K562 (cell line): ENCODE measurements around the gene CEP120. TPM values are rescaled to one million over a fixed set of nuclear protein-coding genes. Genes with fewer than 3 reads are reported as not detected.

Experiments used
- ATAC-seq: fragments of 200-7000 bp; cut with Tn5 transposase; 3 replicates; pipeline ENCODE4 v1.9.1; 2020; ENCODE audit warnings: moderate library complexity
- BruUV-seq: library from RNA; stranded (reverse); fragments of 400-500 nt; replicated peaks from 2 replicates; lab custom pipeline; 2021; lab: Mats Ljungman, UMichigan
- CTCF ChIA-PET: fragments of 300-600 bp; formaldehyde crosslinking; extraction: SDS; loops from one replicate; lab custom pipeline; 2021; ENCODE audit warnings: low intra/inter-chr PET ratio; lab: Yijun Ruan, JAX
- POLR2A ChIA-PET: fragments of 300-600, 350-650 bp; sonication (Branson Sonifier 250); formaldehyde crosslinking; extraction: SDS; loops from one replicate; lab custom pipeline; 2021; ENCODE audit warnings: antibody characterized with exemption, inconsistent platforms; lab: Yijun Ruan, JAX
- DNase-seq, 4 experiments: peaks; one replicate each; pipeline versions ENCODE4 v3.0.0 to v3.0.0-alpha.2; 2011 to 2018; ENCODE audit warnings: low spot score in 3 of 4, mixed read lengths in 3 of 4; ENCODE audit errors: extremely low read depth in 1 of 4
- FAIRE-seq: peaks from 2 replicates; lab custom pipeline; 2011; peaks lifted over from hg19 to GRCh38; lab: Jason Lieb, UNC
- H2AFZ ChIP-seq: 2 replicates; pipeline ENCODE4 v1.6.0; 2011; ENCODE audit warnings: low read depth, low read length, control low read depth, inconsistent platforms
- H3K27ac ChIP-seq: fragments of 200-600 bp; 3 replicates; pipeline ENCODE4 v1.8.0; 2011; ENCODE audit warnings: low read depth, mild to moderate bottlenecking, control low read depth, inconsistent platforms, low read length, moderate library complexity, mixed read lengths; ENCODE audit errors: extremely low read depth
- H3K27me3 ChIP-seq, 2 experiments: fragments of 300-600 bp in 1 of 2; 2 replicates in 1 of 2; 3 replicates in 1 of 2; pipeline versions ENCODE4 v1.6.0 to v1.8.0; 2011; ENCODE audit warnings: inconsistent platforms in 2 of 2, low read length in 2 of 2, mild to moderate bottlenecking in 1 of 2, mixed read lengths in 1 of 2, moderate library complexity in 1 of 2; ENCODE audit not compliant: control insufficient read depth in 2 of 2, insufficient read depth in 2 of 2
- H3K36me3 ChIP-seq: fragments of 300-600 bp; 3 replicates; pipeline ENCODE4 v1.8.0; 2011; ENCODE audit warnings: mild to moderate bottlenecking, low read length, inconsistent platforms; ENCODE audit not compliant: control insufficient read depth, insufficient read depth
- H3K4me1 ChIP-seq, 2 experiments: fragments of 200-600 bp in 1 of 2; replicated peaks in 1 of 2; 2 replicates in 1 of 2; 3 replicates in 1 of 2; pipeline versions ENCODE4 v1.5.1 to v1.8.0; 2011; ENCODE audit warnings: inconsistent platforms in 2 of 2, low read length in 2 of 2, mild to moderate bottlenecking in 1 of 2, mixed read lengths in 1 of 2, moderate library complexity in 1 of 2; ENCODE audit not compliant: control insufficient read depth in 2 of 2, insufficient read depth in 2 of 2
- H3K4me2 ChIP-seq: 2 replicates; pipeline ENCODE4 v1.6.1; 2011; ENCODE audit warnings: low read length, control low read depth, inconsistent platforms, mixed read lengths; ENCODE audit not compliant: insufficient read depth
- H3K4me3 ChIP-seq: fragments of 200-600 bp; sonication (generic), shearing (Covaris generic); 2 replicates; pipeline ENCODE4 v1.5.1; 2016; ENCODE audit warnings: control low read depth, inconsistent platforms
- H3K79me2 ChIP-seq: fragments of 200-600 bp; 3 replicates; pipeline ENCODE4 v1.8.0; 2011; ENCODE audit warnings: low read length, inconsistent platforms; ENCODE audit not compliant: control insufficient read depth, insufficient read depth
- H3K9ac ChIP-seq, 2 experiments: 2 replicates each; pipeline versions ENCODE4 v1.6.0 to v1.6.1; 2011; ENCODE audit warnings: low read depth in 2 of 2, low read length in 2 of 2, control low read depth in 1 of 2, inconsistent platforms in 1 of 2, mild to moderate bottlenecking in 1 of 2, mixed read lengths in 1 of 2; ENCODE audit not compliant: insufficient read depth in 1 of 2
- H3K9me1 ChIP-seq: one replicate; pipeline ENCODE4 v1.6.0; 2011; ENCODE audit warnings: inconsistent platforms, mild to moderate bottlenecking, low read length, moderate library complexity; ENCODE audit not compliant: control insufficient read depth, insufficient read depth
- H3K9me3 ChIP-seq: replicated peaks from 2 replicates; pipeline ENCODE4 v1.5.1; 2011; ENCODE audit warnings: low read depth, low read length, inconsistent platforms; ENCODE audit not compliant: control insufficient read depth, insufficient read depth
- H4K20me1 ChIP-seq: replicated peaks from 2 replicates; pipeline ENCODE4 v1.6.1; 2011; ENCODE audit warnings: low read length, inconsistent platforms, mixed read lengths; ENCODE audit not compliant: control insufficient read depth, insufficient read depth
- SOX6 ChIP-seq: fragments of 450-650 bp; IDR thresholded peaks from 2 replicates; pipeline ENCODE4 v1.6.1; 2014; ENCODE audit warnings: mild to moderate bottlenecking
- ZC3H11A ChIP-seq: IDR thresholded peaks from 2 replicates; pipeline ENCODE4 v1.6.1; 2012; ENCODE audit warnings: low read depth, low read length, improper control_type of control experiment
- ZNF384 ChIP-seq: IDR thresholded peaks from 2 replicates; pipeline ENCODE4 v1.6.1; 2012; ENCODE audit warnings: low read depth, low read length, improper control_type of control experiment
- ZNF77 ChIP-seq: fragments of 250-450 bp; sonication (Bioruptor Pico); IDR thresholded peaks from 2 replicates; pipeline ENCODE4 v1.5.0; 2020
- WGBS: fragments of 100-300 bp; shearing (Covaris generic); methylation state at CpG from one replicate; pipeline ENCODE4 v1.1.6; 2016; ENCODE audit warnings: low coverage, mixed read lengths; ENCODE audit not compliant: insufficient coverage; ENCODE audit errors: missing lambda C conversion rate; 5-methylcytosine and 5-hydroxymethylcytosine counted together
- in situ Hi-C: fragments of 300-500 bp; cut with MboI; formaldehyde crosslinking; loops from 4 replicates; pipeline ENCODE4 v1.15.0; 2018; ENCODE audit warnings: inconsistent platforms, mixed read lengths
- intact Hi-C: fragments of 100-400 bp; cut with micrococcal nuclease; formaldehyde crosslinking; loops from 2 replicates; pipeline ENCODE4 v1.14.2; 2022
- polyA plus RNA-seq, 8 experiments: library from polyadenylated mRNA; depleted of rRNA in 4 of 8; stranded (reverse) in 5 of 8; unstranded in 3 of 8; fragments of >200 nt; fragmentation: Nextera tagmentation in 2 of 8; fragmentation: Illumina TruSeq in 1 of 8; extraction: Ambion mirVana in 2 of 8; extraction: Trizol in 1 of 8; gene quantifications; 2 replicates each; pipeline versions ENCODE4 v1.2.1 to v1.2.3, GENCODE V29; 2011 to 2014; ENCODE audit warnings: inconsistent platforms in 1 of 8, missing spikeins in 1 of 8
- total RNA-seq, 7 experiments: library from RNA; depleted of rRNA in 6 of 7; stranded (reverse); fragments of >200 nt in 6 of 7; fragmentation: Illumina TruSeq in 2 of 7; extraction: Trizol in 2 of 7; gene quantifications; 2 replicates each; pipeline versions ENCODE4 v1.2.1 to v1.2.3, GENCODE V29; 2011 to 2021; ENCODE audit warnings: low replicate concordance in 1 of 7
- TF ChIP-seq, protein P1 (sequence below), 3 experiments: IDR thresholded peaks in 2 of 3; conservative IDR thresholded peaks in 1 of 3; 2 replicates each; pipeline ENCODE4 v1.5.1; 2011 to 2012; ENCODE audit warnings: low read length in 3 of 3, mild to moderate bottlenecking in 3 of 3, control low read depth in 2 of 3, improper control_type of control experiment in 1 of 3, inconsistent platforms in 1 of 3, low read depth in 1 of 3, mixed read lengths in 1 of 3, moderate library complexity in 1 of 3; ENCODE audit not compliant: insufficient read depth in 2 of 3
- TF ChIP-seq, protein P2 (sequence below): IDR thresholded peaks from 2 replicates; pipeline ENCODE4 v1.6.1; 2011; ENCODE audit warnings: borderline replicate concordance, low read depth, mild to moderate bottlenecking, moderate library complexity, low read length; ENCODE audit not compliant: insufficient read depth, poor library complexity, severe bottlenecking

Gene CEP120
- total and polyA plus RNA-seq, 9 of the 15 experiments (the other 6 are each of a cell fraction or from before 2014, with no cell fraction given) = 3.3 to 24.9 (median 14.4) TPM

DNA sequence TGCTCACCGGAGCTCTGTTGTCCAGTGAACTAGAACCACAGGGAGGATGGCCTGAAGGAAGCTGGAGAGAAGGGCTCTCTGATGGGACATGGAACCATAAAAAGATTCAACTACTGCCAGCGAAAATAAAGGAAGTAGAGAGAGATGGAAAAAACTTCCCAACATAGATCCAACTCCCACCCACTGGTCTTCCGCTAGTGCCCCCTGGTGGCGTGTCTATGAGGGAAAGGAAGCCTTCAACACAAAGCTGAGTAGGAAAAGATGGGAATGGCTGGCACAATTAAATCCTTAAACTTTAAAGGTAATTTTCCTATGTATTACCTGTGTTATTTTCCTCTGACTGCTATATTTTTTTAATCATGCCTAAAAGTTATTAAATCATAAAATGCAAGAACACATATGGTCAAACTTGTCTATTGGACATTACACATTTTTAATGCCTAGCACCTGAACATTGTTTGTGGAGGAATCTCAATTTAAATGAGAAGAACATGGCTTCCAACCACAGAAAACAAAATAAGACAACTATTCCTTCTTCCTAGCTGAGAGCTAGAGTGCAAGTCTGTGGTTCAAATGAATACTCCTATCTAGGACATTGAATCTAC is 51.5 kb downstream of the CEP120 start:
- ChIA-PET POLR2A (no interaction called here), CTCF (no interaction called here)
- WGBS = 78% methylated on average over 4 of the region's 4 CpGs
- Histone ChIP-seq H4K20me1 (no peaks in the 10 kb centered on the region), H3K9me1 (no peaks in the 10 kb centered on the region), H3K27me3 (no peaks in the 10 kb centered on the region), H3K4me3 (no peak overlapping the region), H3K79me2 (no peaks in the 10 kb centered on the region), H2AFZ (no peak overlapping the region), H3K36me3 (peaks cover 52% of the 10 kb centered on the region), H3K27ac (no peak overlapping the region), H3K9me3 (no peaks in the 10 kb centered on the region), H3K4me2 (no peak overlapping the region), H3K9ac (no peak overlapping the region), H3K4me1 (no peaks in the 10 kb centered on the region)
- FAIRE-seq (peak; percentile 58), ATAC-seq (peak; percentile 68), DNase-seq (peak; percentile 31 to 46 (median 40))
- in situ Hi-C loops (loop anchor here (25.0 kb wide), 1 partner anchor 859 kb away; no protein-coding TSS in a partner anchor), intact Hi-C loops (no loop called here)
- TF ChIP-seq, protein P1, sequence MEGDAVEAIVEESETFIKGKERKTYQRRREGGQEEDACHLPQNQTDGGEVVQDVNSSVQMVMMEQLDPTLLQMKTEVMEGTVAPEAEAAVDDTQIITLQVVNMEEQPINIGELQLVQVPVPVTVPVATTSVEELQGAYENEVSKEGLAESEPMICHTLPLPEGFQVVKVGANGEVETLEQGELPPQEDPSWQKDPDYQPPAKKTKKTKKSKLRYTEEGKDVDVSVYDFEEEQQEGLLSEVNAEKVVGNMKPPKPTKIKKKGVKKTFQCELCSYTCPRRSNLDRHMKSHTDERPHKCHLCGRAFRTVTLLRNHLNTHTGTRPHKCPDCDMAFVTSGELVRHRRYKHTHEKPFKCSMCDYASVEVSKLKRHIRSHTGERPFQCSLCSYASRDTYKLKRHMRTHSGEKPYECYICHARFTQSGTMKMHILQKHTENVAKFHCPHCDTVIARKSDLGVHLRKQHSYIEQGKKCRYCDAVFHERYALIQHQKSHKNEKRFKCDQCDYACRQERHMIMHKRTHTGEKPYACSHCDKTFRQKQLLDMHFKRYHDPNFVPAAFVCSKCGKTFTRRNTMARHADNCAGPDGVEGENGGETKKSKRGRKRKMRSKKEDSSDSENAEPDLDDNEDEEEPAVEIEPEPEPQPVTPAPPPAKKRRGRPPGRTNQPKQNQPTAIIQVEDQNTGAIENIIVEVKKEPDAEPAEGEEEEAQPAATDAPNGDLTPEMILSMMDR (IDR thresholded peaks at IDR 0.05 in 2 of 3, conservative IDR thresholded peaks at IDR 0.05 in 1 of 3; ENCODE audit: insufficient read depth in 2 of 3, low read depth in 1 of 3, low read length in 3 of 3) = peak; percentile 44 to 55 (median 46); a peak in 5 of 6 replicates
- no peak for TF ChIP-seq ZC3H11A
- no peak for TF ChIP-seq ZNF384
- TF ChIP-seq, protein P2, sequence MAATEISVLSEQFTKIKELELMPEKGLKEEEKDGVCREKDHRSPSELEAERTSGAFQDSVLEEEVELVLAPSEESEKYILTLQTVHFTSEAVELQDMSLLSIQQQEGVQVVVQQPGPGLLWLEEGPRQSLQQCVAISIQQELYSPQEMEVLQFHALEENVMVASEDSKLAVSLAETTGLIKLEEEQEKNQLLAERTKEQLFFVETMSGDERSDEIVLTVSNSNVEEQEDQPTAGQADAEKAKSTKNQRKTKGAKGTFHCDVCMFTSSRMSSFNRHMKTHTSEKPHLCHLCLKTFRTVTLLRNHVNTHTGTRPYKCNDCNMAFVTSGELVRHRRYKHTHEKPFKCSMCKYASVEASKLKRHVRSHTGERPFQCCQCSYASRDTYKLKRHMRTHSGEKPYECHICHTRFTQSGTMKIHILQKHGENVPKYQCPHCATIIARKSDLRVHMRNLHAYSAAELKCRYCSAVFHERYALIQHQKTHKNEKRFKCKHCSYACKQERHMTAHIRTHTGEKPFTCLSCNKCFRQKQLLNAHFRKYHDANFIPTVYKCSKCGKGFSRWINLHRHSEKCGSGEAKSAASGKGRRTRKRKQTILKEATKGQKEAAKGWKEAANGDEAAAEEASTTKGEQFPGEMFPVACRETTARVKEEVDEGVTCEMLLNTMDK = peak; percentile 27
- TF ChIP-seq SOX6 = no peak
- no peak for TF ChIP-seq ZNF77 (CRISPR knock-in tag)
- BruUV-seq = no TSS peak
